Occipital lobe (tissue), 3 donors: Measurements from ENCODE around the gene SPTBN2. TPM values are rescaled to one million over a fixed set of nuclear protein-coding genes. Genes with fewer than 3 reads are reported as not detected.
A peak's percentile ranks its signal among the peaks of the same experiment; 100 is the strongest.
"Not testable (repeated sequence)": the region's sequence is repeated elsewhere in the genome, so short reads cannot be mapped to it uniquely, and the experiment has no call there.

ENCODE experiments used
- DNase-seq: peaks from one replicate; lab custom pipeline; 2025; lab: John Stamatoyannopoulos, UW
- small RNA-seq: library from RNA; depleted of rRNA; stranded (forward); fragments of <200 nt; gene quantifications from one replicate; pipeline ENCODE3, GENCODE V24; 2014
- total RNA-seq: library from RNA; depleted of rRNA; stranded (reverse); fragments of >200 nt; gene quantifications from one replicate; pipeline ENCODE4 v1.2.3, GENCODE V29; 2014

The SPTBN2 gene
- total RNA-seq, 1 donor from 2014 or later = 105 TPM

GRCh38 chr11:66639814-66640340 lies 89.1 kb downstream of the SPTBN2 start:
- not testable (repeated sequence) for DNase-seq

- no peak for DNase-seq
Observed at GRCh38 chr11:66639066-66639813, 89.8 kb downstream of the SPTBN2 start.

- peak; percentile 98 for DNase-seq
Observed at GRCh38 chr11:66638177-66639065, 90.6 kb downstream of the SPTBN2 start, which contains the start of gene RBM4. Gene RBM4 (plus strand): TSS chr11:66638703. CDS start chr11:66639712, 1,009 bp downstream.

GRCh38 chr11:66637557-66638176 lies 91.3 kb downstream of the SPTBN2 start:
- no peak for DNase-seq

- DNase-seq = no peak
Observed at GRCh38 chr11:66636411-66636810, 92.6 kb downstream of the SPTBN2 start.

Small RNA genes lying within 50 kb of the gene (small RNA-seq; reads per million reads assigned to genes)
- not detected for gene RN7SL12P

Other genes with a start within 250 kb of the SPTBN2 start
- gene DPP3, start 248.8 kb downstream of the SPTBN2 start, total RNA-seq = 35.2 TPM
- 43.2 TPM for gene BBS1, start 218.6 kb downstream of the SPTBN2 start, total RNA-seq
- 5.1 TPM for gene ZDHHC24, start 183.2 kb downstream of the SPTBN2 start, total RNA-seq
- not detected for gene ACTN3, start 182.3 kb downstream of the SPTBN2 start, total RNA-seq
- gene CTSF, start 160.6 kb downstream of the SPTBN2 start, total RNA-seq = 39.1 TPM
- gene CCDC87, start 136.2 kb downstream of the SPTBN2 start, total RNA-seq = 0.62 TPM
- 22.0 TPM for gene CCS, start 136.0 kb downstream of the SPTBN2 start, total RNA-seq
- gene RBM14, start 112.6 kb downstream of the SPTBN2 start, total RNA-seq = 31.8 TPM
- gene RBM4, start 90.5 kb downstream of the SPTBN2 start, total RNA-seq = 133 TPM
- 94.5 TPM for gene RBM4B, start 51.3 kb downstream of the SPTBN2 start, total RNA-seq
- gene RCE1, start 114.2 kb upstream of the SPTBN2 start, total RNA-seq = 12.2 TPM
- gene LRFN4, start 127.8 kb upstream of the SPTBN2 start, total RNA-seq = 47.7 TPM
- gene PC, start 229.2 kb upstream of the SPTBN2 start, total RNA-seq = 9.5 TPM
- not detected for gene C11orf86, start 246.1 kb upstream of the SPTBN2 start, total RNA-seq